HG03432 (cell line): Measurements from ENCODE around the gene HOXD11.

ENCODE experiments used
- ATAC-seq: cut with Tn5 transposase; IDR thresholded peaks from one replicate; pipeline ENCODE4 v1.9.1; 2021; ENCODE audit warnings: mild to moderate bottlenecking, moderate library complexity; ENCODE audit not compliant: unreplicated experiment

The HOXD11 gene

DNA sequence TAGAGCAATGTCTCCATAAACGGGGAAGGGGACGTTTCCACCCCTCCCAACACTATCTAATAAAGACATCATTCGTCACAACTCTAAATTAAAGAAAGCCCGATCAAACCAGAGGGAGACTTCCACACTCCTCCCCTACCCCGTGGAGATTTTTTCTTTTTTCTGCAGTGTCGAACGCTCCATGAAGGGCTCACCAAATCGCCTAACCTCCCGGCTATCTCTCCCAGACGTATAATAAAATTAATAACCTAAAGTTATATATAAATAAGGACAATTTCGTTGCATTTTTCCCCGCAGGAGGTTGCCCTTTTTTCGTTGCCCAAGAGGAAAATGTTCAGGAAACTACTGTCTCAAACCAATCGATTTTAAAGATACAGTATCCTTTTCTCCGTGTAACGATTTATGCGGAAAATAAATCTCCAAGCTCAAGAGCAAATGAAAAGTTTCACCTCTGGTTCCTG, 25.7 kb upstream of the HOXD11 start:
- no peak for ATAC-seq

DNA sequence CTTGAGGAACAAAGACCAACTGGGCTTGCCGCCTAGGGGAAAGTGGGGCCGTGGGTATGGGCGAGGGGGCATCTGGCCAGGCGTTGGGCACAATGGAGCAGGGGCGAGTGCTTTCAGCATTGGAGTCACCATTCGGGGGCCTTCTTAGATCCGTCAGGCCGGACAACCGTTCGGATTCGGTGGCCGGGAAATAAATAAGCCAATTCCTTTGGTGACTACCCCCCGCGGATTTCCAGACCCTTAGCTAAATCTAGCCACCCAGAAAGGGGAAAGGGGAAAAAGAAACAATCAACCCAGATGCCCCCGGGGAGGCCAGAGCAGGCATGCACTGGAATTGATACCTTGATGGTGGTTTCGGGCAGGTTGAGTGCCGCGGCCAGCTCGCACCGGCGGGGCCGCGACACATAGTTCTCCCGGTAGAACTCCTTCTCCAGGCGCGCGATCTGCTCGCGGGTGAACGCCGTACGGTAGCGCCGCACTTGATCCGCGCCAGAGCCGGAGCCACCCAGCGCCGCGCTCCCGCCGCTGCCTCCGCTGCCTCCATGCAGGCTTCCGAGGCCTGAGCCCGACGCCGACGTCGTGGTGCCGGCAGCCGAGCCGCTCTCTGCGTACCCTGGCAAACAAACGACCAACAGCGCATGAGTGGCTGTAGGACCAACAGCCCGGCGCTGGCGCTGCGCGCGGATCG, 25.1 kb upstream of the HOXD11 start:
- ATAC-seq, result no peak

DNA sequence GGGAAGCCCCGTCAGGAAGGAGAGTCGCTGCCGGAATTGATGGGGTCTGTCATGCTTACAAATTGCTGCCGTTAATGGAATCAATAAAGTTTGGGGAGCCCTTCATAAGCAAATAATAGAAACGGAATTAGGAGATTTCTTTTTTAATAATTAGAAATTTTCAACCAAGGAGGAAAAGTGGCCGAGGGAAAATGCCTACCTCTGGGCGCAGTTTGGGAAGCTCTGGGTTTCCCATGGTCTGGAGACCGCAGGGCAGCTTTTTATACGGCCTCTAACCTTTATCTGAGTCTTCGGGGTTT, 24.6 kb upstream of the HOXD11 start:
- ATAC-seq, result no peak

DNA sequence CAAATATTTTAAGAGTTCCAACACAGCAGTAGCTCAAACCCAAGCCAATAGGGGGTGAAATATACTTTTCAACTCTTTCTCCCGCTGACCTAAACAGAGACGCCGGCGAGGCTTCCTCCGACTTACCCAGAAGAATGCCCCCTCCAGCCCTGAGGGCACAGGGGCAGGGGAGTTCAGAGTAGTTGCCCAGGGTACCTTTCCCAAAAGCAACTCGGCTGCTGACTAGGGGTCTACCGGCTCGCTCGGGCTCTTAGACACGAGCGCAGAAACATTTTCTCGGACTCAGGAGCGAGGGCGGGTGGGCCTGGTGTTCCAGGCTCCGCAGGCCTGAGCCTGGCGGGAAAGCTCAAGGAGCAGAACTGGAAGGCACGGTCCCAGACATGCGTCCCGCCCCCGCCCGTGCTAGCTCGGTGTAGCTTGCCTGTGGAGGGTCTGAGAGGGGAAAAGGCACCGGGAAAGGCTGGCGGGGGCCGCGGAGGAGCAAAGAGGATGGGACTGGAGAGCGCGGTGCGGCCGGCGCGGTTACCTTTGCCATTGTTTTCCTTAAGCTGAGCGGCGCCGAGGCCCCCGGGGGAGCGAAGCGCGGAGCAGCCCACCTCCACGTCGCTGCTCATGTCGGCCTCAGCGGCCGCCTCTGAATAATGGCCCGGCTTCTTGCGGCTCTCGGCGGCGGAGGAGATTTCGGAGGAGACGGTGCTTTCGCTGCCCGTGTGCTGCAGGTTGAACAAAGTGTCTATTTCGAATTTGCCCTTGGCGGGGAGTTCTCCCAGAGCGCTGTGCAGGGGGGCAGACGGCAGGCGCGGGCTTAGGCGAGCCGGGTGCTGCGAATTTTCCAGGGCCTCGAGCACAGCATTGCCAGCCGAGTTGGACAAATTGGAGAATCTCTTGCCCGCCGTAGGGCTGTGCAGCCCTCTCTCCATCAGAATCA, 24.0 kb upstream of the HOXD11 start:
- ATAC-seq, result no peak

DNA sequence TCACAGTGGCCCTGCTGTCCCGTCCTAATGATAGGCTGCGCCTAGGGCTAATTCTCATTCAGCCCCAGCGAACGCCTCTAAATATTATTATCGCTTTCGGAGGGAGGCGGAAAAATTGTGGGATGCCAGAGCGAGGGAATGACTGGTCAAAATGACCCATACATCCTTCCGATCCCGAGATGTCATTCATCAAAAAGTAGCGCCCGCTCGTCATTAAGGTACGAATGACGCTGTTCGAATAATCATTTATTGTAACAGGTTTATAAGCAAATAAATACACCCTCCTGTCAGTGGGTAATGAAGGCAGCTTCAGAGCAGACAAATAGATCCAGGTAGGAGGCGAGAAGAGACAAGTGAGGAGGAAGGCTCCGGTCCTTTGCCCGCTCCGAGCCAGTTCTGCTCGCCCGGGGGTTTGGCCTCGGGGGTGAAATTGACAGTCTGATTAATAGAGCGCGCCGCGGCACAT, 23.3 kb upstream of the HOXD11 start, which contains the start of gene EVX2:
EVX2 (minus strand) TSS at position 167 of the 466 bp plus-strand sequence. CDS start 186 bp downstream, outside the sequence.
- ATAC-seq, result no peak

DNA sequence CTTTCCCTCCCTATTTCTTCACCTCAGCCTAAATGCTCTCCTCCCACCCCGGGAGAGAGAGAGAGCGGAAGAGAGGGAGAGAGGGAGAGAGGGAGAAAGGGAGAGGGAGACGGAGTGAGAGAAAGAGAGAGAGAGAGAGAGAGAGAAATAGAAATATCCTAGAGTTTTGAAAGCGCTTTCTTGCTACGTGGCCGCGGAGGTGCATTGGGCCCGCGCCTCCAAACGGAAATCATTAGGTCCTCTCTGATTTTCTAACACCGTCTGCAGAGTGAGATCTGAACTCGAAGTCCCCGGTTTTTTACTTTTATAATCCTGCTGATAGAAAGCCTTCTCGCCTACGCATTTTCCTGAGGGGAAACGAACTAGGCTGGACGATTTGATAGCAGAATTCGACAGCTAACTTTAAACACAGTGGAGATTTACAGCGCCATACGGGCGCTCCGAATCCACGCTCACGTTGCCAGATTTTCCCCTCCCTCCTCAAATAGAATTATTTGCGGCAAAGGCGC, 22.4 kb upstream of the HOXD11 start:
- ATAC-seq, result no peak

DNA sequence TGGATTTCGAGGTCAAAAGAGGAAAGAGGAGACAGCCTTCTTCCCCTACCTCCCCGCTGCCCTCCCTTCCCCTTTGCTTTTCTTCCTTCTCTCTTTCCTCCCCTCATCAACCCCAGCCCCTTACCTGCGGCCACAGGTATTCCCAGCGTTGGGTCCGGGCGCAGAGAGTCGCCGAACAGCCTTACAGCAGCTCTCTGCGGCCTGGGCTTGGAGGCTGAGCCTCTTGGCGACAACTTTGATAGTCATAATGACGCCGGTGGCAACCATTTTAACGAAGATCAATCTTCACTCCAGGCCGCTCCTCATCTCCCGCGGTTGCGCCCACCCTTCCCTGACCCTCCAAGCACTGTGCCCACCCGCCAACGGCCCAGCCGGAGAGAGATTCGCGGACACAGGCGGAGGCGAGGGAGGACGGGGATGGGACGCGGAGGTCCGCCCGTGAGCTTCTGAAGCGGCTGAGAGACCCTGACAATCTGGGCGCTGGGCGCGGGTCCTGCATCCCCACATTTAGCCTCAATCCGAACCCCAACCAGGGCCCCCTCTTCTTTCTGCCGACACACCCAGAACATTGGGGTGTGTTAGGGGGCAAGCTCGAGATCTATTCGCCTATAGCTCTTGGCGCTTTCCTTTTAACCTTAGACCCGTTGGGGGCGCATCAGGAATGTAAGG, 21.8 kb upstream of the HOXD11 start:
- ATAC-seq, result no peak

DNA sequence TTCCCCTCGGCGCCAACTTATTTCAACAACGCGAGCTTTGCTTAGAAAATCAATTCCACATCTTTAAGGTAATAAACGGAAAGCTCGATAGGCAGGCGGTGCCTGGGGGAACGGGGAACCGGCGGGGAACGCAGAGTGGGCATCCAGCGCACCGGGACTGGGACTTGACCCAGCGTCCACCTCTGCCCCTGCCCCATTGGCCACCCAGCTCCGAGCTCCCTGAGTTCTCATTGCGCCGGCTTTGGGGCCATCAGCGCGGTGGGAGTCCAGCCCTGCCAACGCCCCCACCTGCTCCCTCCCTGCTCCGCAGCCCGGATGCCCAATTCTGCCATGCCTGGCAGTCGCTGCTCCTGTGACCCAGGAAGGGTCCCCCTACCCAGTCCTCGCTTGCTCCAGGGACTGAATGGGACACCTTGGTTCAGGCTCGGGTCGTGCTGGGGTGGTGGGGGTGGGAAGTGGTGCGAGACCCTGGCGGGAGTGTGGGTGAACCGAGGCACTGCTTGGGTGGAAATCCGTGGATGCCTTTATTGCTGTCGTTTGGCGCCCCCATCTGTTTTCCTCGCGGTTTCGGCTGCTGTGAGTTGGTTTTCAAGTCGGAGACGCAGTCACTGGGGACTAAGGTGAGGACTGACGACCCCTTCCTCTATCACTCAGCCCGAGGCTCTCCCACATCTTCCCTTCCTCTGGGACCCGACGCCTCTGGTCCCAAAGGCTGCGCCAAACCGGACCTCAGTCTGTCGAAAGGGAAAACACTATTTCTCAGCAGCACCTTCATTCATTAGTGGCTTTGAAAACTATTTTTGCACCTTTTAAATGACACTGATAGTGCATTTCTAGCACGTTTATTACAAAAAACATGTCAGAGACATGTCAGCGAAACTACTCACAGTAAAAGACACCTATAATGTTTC, 21.0 kb upstream of the HOXD11 start:
- no peak for ATAC-seq

DNA sequence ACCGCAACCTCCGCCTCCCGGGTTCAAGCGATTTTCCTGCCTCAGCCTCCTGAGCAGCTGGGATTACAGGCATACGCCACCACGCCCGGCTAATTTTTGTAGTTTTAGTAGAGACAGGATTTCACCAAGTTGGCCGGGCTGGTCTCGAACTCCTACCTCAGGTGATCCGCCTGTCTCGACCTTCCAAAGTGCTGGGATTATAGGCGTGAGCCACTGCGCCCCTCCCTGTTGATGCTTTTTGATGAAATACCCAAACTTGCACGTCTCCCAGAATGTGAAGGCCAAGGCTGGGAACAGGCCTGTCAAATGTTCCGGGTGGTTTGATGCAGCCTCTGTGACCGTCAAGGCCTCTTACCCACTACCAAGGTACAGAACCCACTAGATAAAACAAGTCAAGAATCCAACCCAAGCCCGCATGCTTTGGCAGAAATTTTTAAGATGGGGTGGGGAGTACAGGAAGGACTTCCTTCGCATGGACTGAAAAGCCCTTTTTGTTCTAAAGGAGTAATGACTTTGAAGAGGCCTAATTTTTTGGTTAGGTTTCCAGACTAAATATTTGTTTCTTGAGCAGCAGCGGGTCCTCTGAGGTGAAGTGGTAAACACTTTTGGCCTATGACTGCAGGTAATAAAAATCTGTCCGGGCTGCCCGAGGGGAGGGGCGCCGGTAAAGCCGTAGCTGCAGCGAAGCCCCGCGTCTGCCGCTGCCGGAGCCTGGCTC, 19.6 kb upstream of the HOXD11 start:
- no peak for ATAC-seq

DNA sequence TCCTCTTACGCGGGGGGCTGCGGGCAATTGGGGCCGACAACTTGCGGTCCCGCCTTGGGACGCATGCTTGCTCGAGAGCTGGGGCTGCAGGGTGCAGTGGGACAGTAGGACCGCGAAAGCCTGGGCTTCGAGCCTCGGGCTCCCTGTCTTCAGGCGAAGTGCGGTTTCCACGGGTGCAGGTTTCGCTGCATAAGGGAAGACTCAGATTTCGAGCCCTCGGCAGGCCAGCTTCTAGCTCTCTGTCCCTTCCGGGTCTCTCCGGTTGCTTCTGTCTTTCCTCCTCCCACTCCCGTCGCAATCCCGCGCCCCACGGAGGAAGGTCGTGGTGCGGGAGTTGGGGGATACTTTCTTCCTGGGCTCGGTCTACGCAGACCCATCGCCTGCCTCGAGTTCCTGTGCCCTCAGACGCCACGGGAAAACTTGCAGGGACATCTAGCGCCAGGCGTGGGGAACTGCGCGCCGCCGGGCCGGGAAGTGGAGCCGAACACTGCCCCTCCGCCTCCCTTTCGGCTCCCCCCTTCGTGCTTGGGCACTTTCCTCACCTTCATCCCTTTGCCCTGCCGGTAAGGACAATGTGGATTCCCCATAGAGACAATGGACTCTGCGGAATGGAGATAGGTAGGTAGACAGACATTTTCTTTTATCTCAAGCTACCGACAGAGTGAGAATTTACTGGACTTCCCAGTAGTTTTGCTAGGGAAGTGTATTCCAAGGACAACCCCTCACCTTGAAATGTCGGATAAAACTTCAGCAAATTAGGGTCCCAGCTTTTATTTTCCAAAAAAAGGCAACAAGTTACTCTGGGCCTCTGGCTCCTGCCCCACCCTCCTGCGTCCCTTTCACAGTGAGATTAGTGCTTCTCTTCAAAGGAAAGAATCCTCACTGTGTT, 18.8 kb upstream of the HOXD11 start:
- ATAC-seq, result peak; percentile 82

DNA sequence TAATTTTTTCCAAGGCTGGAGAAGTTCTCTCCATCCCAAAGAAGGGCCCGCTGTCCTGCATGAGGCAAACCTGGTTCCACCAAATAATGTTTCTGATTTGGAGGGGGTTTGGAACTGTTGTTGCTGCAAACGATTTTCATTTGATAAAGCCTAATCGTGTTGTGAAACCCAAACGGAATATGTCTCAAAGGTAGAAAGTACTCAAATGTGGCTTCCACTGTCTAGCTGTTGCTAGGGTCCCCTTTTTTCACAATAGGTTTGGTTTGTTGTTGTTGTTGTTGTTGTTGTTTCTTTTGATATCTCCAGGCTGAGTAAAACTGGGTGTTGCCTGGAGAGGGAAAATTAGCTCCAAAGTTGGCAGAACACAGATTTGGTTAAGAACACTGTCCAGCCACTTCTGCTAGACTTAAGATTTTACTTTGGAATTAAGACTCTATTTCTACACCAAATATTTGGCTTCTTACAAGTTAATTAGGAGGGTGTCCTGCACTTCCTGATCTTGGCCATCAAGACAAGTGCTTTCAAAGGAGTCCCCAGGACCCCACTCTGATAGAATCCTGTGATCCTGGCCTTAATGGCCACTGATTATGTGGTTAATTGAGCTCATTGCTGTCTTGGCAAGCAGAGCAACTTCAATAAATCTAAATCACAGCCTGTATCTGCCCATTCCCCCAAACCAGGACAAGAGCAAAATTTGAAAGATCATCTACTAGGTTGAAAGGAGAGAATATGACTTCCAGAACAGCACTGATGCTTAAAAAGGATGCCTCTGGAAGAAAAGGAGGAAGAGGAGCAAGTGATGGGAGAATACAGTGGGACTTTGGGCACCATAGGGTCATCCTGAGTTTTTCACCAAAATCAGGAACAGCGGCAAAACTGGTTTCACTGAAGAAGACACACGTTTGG, 17.9 kb upstream of the HOXD11 start:
- no peak for ATAC-seq

DNA sequence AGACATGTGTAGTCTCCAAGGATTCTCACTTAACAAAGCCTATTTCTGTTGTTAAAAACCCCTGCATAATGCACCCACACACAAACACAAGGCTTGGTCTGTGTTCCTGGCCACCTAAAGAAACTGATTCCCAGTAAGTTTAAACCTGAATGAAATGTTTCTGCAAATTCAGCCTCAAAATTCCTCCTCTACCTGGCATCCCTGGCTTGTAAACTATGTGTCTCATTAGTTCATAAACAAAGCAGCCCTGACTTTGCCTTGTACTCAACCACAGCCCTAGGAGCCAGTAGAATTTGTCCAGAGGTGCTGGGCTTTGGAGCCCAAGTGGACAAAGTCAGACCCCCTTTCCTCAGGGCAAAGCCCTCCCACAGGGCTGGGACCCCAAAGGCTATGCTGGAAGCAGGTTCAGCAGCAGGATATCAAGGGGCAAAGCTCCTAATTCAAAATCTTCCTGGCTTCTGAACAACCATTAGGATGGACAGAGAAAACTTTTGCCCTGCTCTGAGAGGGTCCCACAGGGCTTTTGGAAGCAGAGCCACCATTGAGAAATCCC, 17.2 kb upstream of the HOXD11 start:
- no peak for ATAC-seq

DNA sequence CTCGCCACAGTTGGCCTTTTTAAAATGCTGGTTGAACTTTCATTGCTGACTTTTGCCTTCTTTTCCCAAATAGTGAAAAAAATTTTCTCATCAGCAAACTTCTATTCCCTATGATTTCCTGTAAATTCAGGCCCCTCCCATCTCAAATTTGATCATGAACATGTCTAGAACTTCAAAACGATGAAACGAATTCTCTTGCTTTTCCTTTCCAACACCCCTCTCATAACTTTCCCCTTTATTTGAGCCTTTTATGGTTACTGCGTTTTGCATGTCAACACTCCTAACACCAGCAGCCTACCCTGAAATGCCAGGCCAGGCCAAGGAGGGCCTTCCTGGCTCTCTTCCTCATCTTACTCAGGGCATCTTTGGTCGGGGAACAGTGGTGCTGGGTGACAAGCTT, 16.2 kb upstream of the HOXD11 start:
- ATAC-seq, result no peak

DNA sequence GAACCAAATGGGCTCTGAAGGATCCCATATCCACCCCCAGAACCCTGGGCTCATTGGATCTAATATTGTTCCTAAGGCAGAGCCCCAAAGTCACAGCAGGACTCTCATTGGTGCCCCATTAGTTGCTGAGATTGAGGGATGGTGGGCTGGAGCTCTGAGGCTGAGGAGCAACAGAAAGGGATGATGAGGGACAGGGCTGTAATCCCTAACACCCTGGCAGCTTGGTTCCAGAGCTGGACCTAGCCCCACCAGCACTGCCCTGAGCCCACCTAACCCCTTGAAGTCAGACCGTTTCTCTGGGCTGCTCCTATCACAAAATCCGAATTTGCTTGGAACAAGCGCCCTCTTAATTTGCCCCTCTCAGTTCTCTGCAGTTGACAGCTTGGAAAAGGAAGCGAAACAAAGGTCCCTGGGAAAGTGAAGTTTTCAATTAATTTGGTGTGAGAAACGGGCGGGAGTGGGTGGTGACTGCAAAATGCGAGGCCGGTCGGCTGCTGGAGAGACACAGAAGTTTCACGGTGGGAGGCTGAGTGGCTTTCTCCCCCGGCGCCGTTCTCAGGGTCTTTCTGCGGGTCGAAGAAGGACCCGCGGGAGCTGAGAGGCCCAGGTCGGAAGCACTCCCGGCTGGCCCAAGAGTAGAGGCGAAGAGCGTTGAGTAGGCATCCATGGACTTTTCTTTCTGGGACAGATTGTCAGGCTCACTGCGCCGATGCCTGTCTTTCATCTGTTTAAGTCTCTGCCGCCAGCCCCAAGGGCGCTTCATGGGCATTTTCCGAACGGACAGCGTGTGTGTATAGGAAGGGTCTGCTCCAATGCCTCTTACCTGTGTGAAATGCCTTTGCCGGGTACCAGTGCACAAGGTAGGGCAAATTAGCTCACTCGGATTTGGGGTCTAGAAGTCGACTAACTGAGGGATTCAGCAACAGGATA, 15.5 kb upstream of the HOXD11 start:
- no peak for ATAC-seq

DNA sequence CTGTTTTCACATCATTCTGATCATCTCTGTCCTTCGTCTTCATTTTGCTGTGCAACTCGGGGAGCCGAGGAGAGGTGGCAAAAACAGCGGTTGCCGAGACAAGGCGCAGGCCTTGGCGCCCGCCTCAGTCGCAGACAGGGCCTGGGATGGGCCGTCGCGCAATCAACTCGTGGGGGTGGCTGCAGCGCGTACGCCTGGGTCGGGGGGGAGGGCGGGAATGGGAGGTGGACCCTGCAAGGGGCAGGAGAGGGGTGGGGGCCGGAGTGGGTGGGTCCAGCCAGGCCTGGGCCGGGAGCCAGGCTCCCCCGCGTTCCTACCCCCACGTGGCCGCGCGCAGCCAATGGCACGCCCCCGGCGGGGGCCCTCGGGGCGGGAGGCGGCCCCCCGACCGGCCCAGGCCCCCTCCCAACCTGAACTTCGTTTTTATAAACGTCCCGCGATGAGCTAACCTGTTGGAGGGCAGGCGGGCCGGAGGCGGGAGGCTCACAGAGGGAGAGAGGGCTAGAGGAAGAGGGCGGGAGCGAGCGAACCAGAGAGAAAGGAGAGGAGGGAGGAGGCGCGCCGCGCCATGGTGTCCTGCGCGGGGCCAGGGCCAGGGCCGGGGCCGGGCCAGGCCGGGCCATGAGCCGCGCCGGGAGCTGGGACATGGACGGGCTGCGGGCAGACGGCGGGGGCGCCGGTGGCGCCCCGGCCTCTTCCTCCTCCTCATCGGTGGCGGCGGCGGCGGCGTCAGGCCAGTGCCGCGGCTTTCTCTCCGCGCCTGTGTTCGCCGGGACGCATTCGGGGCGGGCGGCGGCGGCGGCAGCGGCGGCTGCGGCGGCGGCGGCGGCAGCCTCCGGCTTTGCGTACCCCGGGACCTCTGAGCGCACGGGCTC, 14.6 kb upstream of the HOXD11 start, which contains the start of gene HOXD13:
HOXD13 (plus strand) TSS at position 452 of the 875 bp plus-strand sequence; CDS start at position 622, 170 bp downstream.
- ATAC-seq, result no peak
